Daoy (cell line): ENCODE data around the gene MAG. TPM values are rescaled to one million over a fixed set of nuclear protein-coding genes. Genes with fewer than 3 reads are reported as not detected.
"Not testable (repeated sequence)": the region's sequence is repeated elsewhere in the genome, so short reads cannot be mapped to it uniquely, and the experiment has no call there.

Experiments used
- DNase-seq: peaks from one replicate; pipeline ENCODE4 v3.0.0-alpha.2; 2015; ENCODE audit warnings: low read depth
- total RNA-seq: library from RNA; depleted of rRNA; stranded (reverse); fragments of >200 nt; shearing (Covaris generic); gene quantifications from 2 replicates; pipeline ENCODE4 v1.2.3, GENCODE V29; 2014

The MAG gene
- total RNA-seq, 1 experiment from 2014 or later, result not detected

- DNase-seq, result no peak
Observed at GRCh38 chr19:35344511-35345031, 52.6 kb downstream of the MAG start.

GRCh38 chr19:35345671-35346111 is 53.7 kb downstream of the MAG start:
- no peak for DNase-seq

GRCh38 chr19:35346193-35347052 is 54.5 kb downstream of the MAG start:
- DNase-seq, result no peak

- DNase-seq, result no peak
Observed at GRCh38 chr19:35347171-35347929, 55.4 kb downstream of the MAG start, which contains the start of gene FFAR1. Gene FFAR1, plus strand, starts transcription at chr19:35347902. Its CDS starts 3,650 bp downstream, at chr19:35351552.

GRCh38 chr19:35347930-35348298 is 56.0 kb downstream of the MAG start:
- DNase-seq, result no peak

GRCh38 chr19:35348911-35349611 is 57.1 kb downstream of the MAG start:
- no peak for DNase-seq

GRCh38 chr19:35349614-35350521 is 57.9 kb downstream of the MAG start:
- no peak for DNase-seq

GRCh38 chr19:35350591-35350990 is 58.6 kb downstream of the MAG start:
- DNase-seq, result no peak

GRCh38 chr19:35351411-35352176 is 59.6 kb downstream of the MAG start:
- no peak for DNase-seq

GRCh38 chr19:35352177-35352447 is 60.2 kb downstream of the MAG start:
- DNase-seq, result no peak

GRCh38 chr19:35352448-35353304 is 60.7 kb downstream of the MAG start:
- peak; percentile 86 for DNase-seq

GRCh38 chr19:35353635-35354034 is 61.7 kb downstream of the MAG start:
- no peak for DNase-seq

- DNase-seq, result no peak
Observed at GRCh38 chr19:35354898-35355297, 62.9 kb downstream of the MAG start.

GRCh38 chr19:35355791-35356460 is 64.0 kb downstream of the MAG start:
- DNase-seq, result no peak

- DNase-seq, result no peak
Observed at GRCh38 chr19:35357867-35358573, 66.1 kb downstream of the MAG start, which contains the start of gene FFAR3. Gene FFAR3, plus strand, starts transcription at chr19:35358460. Its CDS starts 431 bp downstream, at chr19:35358891.

GRCh38 chr19:35358834-35359233 is 66.9 kb downstream of the MAG start:
- DNase-seq, result not testable (repeated sequence)

- DNase-seq, result not testable (repeated sequence)
Observed at GRCh38 chr19:35359395-35359794, 67.4 kb downstream of the MAG start.

- not testable (repeated sequence) for DNase-seq
Observed at GRCh38 chr19:35360081-35360480, 68.1 kb downstream of the MAG start.
